Left ventricle myocardium inferior (tissue), 1 donor: Measurements from ENCODE around the gene FBXO2. TPM values are rescaled to one million over a fixed set of nuclear protein-coding genes. Genes with fewer than 3 reads are reported as not detected.
"Not testable (repeated sequence)": the region's sequence is repeated elsewhere in the genome, so short reads cannot be mapped to it uniquely, and the experiment has no call there.

Source experiments
- DNase-seq: peaks from one replicate; pipeline ENCODE4 v3.0.0-alpha.2; 2020
- H3K27ac ChIP-seq: fragments of 200-600 bp; replicated peaks from 2 replicates; pipeline ENCODE4 v1.8.0; 2021
- H3K27me3 ChIP-seq: fragments of 200-600 bp; 2 replicates; pipeline ENCODE4 v1.8.0; 2021; ENCODE audit warnings: low read depth
- H3K36me3 ChIP-seq: fragments of 200-600 bp; 2 replicates; pipeline ENCODE4 v1.8.0; 2021
- H3K4me1 ChIP-seq: fragments of 200-600 bp; 2 replicates; pipeline ENCODE4 v1.8.0; 2021
- H3K4me3 ChIP-seq: fragments of 200-600 bp; 2 replicates; pipeline ENCODE4 v1.8.0; 2021; ENCODE audit warnings: mild to moderate bottlenecking, moderate library complexity
- H3K9me3 ChIP-seq: fragments of 200-600 bp; replicated peaks from 2 replicates; pipeline ENCODE4 v1.8.0; 2021
- intact Hi-C: fragments of 100-400 bp; cut with micrococcal nuclease; formaldehyde crosslinking; loops from one replicate; pipeline ENCODE4 v1.11.0; 2022
- total RNA-seq: library from RNA; stranded (reverse); fragmentation: NEBNext Ultra II Directional; extraction: Animal tissue kit (Norgen Biotek cat#: 25700); gene quantifications from one replicate; pipeline ENCODE4 v1.2.1, GENCODE V29; 2021
- TF ChIP-seq, protein P1 (sequence below): fragments of 200-600 bp; IDR thresholded peaks from 2 replicates; pipeline ENCODE4 v1.8.0; 2021; ENCODE audit warnings: antibody characterized with exemption, mild to moderate bottlenecking, borderline replicate concordance
- donor health status: DM: no; HTN: yes; CAD: no; lungs with severe emphysema.

FBXO2 gene
- total RNA-seq, 1 donor from 2014 or later = 1.9 TPM

DNA sequence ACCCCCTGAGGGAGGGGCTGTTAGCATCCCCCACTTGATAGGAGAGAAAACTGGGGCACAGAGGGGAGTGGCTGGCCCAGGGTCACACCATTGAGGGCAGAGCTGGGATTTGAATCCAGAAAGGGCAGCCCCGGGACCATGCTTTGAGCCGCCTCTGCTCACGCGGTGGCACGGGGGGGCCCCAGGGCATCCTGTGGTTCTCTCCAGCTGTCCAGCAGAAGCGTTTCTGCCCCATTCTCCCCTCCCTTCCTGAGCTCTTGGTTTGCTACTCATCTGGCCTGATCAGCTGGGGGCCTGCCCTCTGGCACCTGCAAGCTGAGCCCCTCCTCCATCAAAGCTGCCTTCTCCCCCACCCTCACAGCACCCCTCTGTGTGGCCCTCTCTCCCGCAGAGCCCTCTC, 37.5 kb downstream of the FBXO2 start:
- Histone ChIP-seq H3K27ac (no peak overlapping the region), H3K4me1 (peaks cover 7% of the 10 kb centered on the region), H3K27me3 (peaks cover 98% of the 10 kb centered on the region), H3K36me3 (no peaks in the 10 kb centered on the region), H3K9me3 (no peaks in the 10 kb centered on the region), H3K4me3 (no peak overlapping the region)
- DNase-seq = no peak
- TF ChIP-seq, protein P1, sequence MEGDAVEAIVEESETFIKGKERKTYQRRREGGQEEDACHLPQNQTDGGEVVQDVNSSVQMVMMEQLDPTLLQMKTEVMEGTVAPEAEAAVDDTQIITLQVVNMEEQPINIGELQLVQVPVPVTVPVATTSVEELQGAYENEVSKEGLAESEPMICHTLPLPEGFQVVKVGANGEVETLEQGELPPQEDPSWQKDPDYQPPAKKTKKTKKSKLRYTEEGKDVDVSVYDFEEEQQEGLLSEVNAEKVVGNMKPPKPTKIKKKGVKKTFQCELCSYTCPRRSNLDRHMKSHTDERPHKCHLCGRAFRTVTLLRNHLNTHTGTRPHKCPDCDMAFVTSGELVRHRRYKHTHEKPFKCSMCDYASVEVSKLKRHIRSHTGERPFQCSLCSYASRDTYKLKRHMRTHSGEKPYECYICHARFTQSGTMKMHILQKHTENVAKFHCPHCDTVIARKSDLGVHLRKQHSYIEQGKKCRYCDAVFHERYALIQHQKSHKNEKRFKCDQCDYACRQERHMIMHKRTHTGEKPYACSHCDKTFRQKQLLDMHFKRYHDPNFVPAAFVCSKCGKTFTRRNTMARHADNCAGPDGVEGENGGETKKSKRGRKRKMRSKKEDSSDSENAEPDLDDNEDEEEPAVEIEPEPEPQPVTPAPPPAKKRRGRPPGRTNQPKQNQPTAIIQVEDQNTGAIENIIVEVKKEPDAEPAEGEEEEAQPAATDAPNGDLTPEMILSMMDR = no peak
- intact Hi-C loops = no loop called here

DNA sequence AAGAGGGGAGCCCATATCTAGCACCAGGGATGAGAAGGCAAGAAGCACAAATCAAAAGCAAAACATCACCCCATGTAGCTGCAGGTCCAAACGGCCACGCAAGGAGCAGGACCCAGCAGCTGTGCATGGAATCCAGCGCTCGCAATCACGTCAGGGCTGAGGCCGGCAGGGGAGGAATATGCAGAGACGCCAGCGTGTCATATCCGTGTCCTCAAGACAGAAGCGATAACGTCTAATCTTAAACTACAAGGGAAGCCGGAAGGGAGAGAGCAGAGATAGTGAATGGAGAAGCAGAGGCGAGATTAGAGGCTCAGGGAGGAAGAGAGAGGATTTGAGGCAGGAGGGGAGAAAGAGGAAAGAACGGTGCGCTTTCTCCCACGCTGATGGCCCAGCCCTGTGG, 39.1 kb downstream of the FBXO2 start:
- H3K4me3 ChIP-seq = no peak overlapping the region
- intact Hi-C loops = no loop called here
- peaks cover 7% of the 10 kb centered on the region for H3K4me1 ChIP-seq
- TF ChIP-seq, protein P1 = no peak
- no peaks in the 10 kb centered on the region for H3K36me3 ChIP-seq
- no peak for DNase-seq
- H3K27ac ChIP-seq = no peak overlapping the region
- peaks cover 91% of the 10 kb centered on the region for H3K27me3 ChIP-seq
- H3K9me3 ChIP-seq = no peaks in the 10 kb centered on the region

DNA sequence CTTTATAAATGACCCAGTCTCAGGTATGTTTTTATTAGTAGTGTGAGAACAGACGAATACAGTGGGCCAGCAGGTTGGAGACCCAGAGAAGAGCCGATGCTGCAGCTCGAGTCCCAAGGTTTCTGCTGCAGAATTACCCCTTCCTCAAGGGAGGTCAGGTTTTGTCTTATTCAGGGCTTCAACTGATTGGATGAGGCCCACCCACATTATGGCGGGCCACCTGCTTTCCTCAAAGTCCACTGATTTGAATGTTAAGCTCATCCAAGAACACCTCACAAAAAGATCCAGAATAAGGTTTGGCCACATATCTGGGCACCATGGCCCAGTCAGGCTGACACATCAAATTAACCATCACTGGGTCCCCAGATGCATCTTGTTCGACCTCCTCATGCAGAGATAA, 40.9 kb downstream of the FBXO2 start:
- intact Hi-C loops = no loop called here
- Histone ChIP-seq H3K4me3 (no peak overlapping the region), H3K36me3 (no peaks in the 10 kb centered on the region), H3K4me1 (peaks cover 7% of the 10 kb centered on the region), H3K27ac (no peak overlapping the region), H3K9me3 (no peaks in the 10 kb centered on the region), H3K27me3 (peaks cover 75% of the 10 kb centered on the region)
- DNase-seq = no peak
- TF ChIP-seq, protein P1 = no peak

DNA sequence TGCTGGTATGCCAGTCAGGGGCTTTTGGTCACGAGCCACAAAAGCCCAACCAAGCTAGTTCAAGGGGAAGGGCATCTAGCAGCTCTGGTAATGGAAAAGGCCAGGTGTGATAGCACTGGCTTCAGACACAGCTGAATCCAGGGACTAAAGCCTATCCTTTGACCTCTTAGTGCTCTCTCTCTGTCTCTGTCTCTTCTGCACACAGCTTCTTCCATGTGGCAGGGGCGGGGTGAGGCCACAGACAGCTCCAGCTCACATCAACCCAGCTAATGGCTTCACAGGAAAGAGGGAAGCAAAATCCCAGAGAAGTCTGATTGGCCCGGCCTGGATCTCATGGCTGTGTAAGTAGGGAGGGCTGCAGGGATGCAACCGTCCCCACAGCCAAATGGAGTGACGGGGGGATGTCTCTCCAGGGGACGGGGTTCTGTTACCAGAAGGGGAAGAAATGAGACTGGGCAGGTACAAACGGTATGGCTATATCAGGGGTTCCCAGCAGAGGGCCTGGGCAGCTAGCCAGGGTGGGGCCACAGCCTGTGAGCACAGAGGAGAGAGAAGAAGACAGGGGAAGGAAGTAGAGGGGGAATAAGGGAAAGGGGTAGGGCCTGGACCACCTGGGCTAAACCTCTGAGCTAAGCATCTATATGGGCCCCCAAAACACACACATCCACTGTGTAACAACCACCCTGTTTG, 42.4 kb downstream of the FBXO2 start:
- no peak overlapping the region for H3K4me3 ChIP-seq
- H3K27me3 ChIP-seq = peaks cover 63% of the 10 kb centered on the region
- intact Hi-C loops = no loop called here
- TF ChIP-seq, protein P1 = no peak
- H3K27ac ChIP-seq = no peak overlapping the region
- peaks cover 3% of the 10 kb centered on the region for H3K9me3 ChIP-seq
- peaks cover 7% of the 10 kb centered on the region for H3K4me1 ChIP-seq
- no peak for DNase-seq
- H3K36me3 ChIP-seq = no peaks in the 10 kb centered on the region

DNA sequence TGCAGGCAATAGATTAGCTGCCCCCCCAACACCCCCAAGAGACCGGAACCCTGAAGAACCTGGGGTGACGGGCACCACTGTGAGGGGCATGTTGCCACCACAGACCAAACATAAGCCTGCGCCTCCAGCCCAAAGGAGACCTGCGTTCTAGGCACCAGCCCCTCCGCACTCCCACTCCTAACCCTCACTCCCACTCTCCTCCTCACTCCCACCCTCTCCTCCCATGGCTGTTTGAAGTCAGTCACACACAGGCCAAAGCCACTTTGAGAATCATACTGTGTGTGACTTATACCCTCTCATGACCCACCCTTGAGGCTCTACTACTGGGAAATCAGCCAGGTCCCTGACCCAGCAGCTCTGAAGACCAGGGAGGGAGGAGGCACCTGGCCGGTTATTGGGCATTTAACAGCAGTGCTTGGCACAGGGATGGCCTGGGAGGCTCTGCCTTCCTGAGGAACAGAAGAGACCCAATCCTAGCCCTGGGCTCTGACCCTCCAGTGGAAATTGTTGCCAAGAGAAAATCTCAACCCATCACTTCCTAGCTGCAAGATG, 43.5 kb downstream of the FBXO2 start:
- H3K4me3 ChIP-seq = no peak overlapping the region
- H3K27me3 ChIP-seq = peaks cover 53% of the 10 kb centered on the region
- H3K9me3 ChIP-seq = peaks cover 7% of the 10 kb centered on the region
- H3K27ac ChIP-seq = no peak overlapping the region
- intact Hi-C loops = no loop called here
- peaks cover 7% of the 10 kb centered on the region for H3K4me1 ChIP-seq
- TF ChIP-seq, protein P1 = no peak
- DNase-seq = no peak
- H3K36me3 ChIP-seq = no peaks in the 10 kb centered on the region

DNA sequence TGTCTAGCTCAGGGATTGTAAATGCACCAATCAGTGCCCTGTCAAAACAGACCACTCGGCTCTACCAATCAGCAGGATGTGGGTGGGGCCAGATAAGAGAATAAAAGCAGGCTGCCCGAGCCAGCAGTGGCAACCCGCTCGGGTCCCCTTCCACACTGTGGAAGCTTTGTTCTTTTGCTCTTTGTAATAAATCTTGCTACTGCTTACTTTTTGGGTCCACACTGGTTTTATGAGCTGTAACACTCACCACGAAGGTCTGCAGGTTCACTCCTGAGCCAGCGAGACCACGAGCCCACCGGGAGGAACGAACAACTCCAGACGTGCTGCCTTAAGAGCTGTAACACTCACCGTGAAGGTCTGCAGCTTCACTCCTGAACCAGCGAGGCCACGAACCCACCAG, 44.9 kb downstream of the FBXO2 start:
- H3K4me1 ChIP-seq, H3K4me3 ChIP-seq, H3K36me3 ChIP-seq, DNase-seq, intact Hi-C loops, H3K9me3 ChIP-seq, H3K27ac ChIP-seq: not testable (repeated sequence)
- H3K27me3 ChIP-seq = peaks cover 41% of the 10 kb centered on the region

DNA sequence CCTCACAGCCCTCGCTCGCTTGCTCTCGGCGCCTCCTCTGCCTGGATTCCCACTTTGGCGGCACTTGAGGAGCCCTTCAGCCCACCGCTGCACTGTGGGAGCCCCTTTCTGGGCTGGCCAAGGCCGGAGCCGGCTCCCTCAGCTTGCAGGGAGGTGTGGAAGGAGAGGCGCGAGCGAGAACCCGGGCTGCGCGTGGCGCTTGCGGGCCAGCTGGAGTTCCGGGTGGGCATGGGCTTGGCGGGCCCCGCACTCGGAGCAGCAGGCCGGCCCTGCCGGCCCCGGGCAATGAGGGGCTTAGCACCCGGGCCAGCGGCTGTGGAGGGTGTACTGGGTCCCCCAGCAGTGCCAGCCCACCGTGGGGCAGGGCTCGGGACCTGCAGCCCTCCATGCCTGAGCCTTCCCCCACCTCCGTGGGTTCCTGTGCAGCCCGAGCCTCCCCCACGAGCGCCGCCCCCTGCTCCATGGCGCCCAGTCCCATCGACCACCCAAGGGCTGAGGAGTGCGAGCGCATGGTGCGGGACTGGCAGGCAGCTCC, 45.6 kb downstream of the FBXO2 start:
- H3K36me3 ChIP-seq, H3K27ac ChIP-seq, H3K4me3 ChIP-seq, DNase-seq, intact Hi-C loops, H3K4me1 ChIP-seq, H3K9me3 ChIP-seq: not testable (repeated sequence)
- H3K27me3 ChIP-seq = peaks cover 38% of the 10 kb centered on the region
